ENCODE results near the gene RNF31. TPM values are rescaled to one million over a fixed set of nuclear protein-coding genes. Genes with fewer than 3 reads are reported as not detected.
A peak's percentile ranks its signal among the peaks of the same experiment; 100 is the strongest.

RNF31 gene
- total RNA-seq, 1 donor from 2014 or later: 59.0 TPM

GRCh38 chr14:24116128-24116814, 31.0 kb upstream of the RNF31 start:
- H3K27ac ChIP-seq (ENCODE audit: low read depth, low read length): no peak overlapping the region
- TF ChIP-seq CTCF (IDR thresholded peaks at IDR 0.05; ENCODE audit: insufficient read depth, low read depth, low read length): no peak
- no peak for TF ChIP-seq EZH2 (IDR thresholded peaks at IDR 0.05; ENCODE audit: insufficient read depth, low read length)
- peaks cover 23% of the 10 kb centered on the region for H3K36me3 Mint-ChIP-seq (ENCODE audit: low read depth, unreplicated experiment)
- H3K4me1 ChIP-seq (ENCODE audit: insufficient read depth, low read length): peaks cover 13% of the 10 kb centered on the region
- no peaks in the 10 kb centered on the region for H3K9me3 Mint-ChIP-seq (ENCODE audit: unreplicated experiment)
- H3K27me3 ChIP-seq (ENCODE audit: insufficient read depth, low read length): no peaks in the 10 kb centered on the region
- H3K9ac ChIP-seq (ENCODE audit: low read length): peak overlapping the region; percentile 93
- peak overlapping the region; percentile 94 for H3K4me3 Mint-ChIP-seq (ENCODE audit: unreplicated experiment)
- peaks cover 8% of the 10 kb centered on the region for H3K4me1 Mint-ChIP-seq (ENCODE audit: low read depth, unreplicated experiment)
- H4K20me1 ChIP-seq (ENCODE audit: insufficient read depth, low read length): no peaks in the 10 kb centered on the region
- no peaks in the 10 kb centered on the region for H3K9me3 ChIP-seq (ENCODE audit: insufficient read depth, low read depth, low read length)
- DNase-seq (ENCODE audit: low read depth): no peak
- no peak overlapping the region for H3K4me3 ChIP-seq (ENCODE audit: insufficient read depth, low read depth, low read length)
- peak overlapping the region; percentile 97 for H3K4me2 ChIP-seq (ENCODE audit: low read length)
- H3K27ac Mint-ChIP-seq (ENCODE audit: unreplicated experiment): no peak overlapping the region
- no peak overlapping the region for H2AFZ ChIP-seq (ENCODE audit: low read depth, low read length)
- H3K36me3 ChIP-seq (ENCODE audit: insufficient read depth, low read length): peaks cover 25% of the 10 kb centered on the region
- FAIRE-seq: no peak
- H3K27me3 Mint-ChIP-seq (ENCODE audit: low read depth, unreplicated experiment): no peaks in the 10 kb centered on the region
- peaks cover 7% of the 10 kb centered on the region for H3K79me2 ChIP-seq (ENCODE audit: insufficient read depth, low read length)

- no peaks in the 10 kb centered on the region for H3K9me3 ChIP-seq (ENCODE audit: insufficient read depth, low read depth, low read length)
- H2AFZ ChIP-seq (ENCODE audit: low read depth, low read length): no peak overlapping the region
- Mint-ChIP-seq H3K27ac (ENCODE audit: unreplicated experiment) (no peak overlapping the region), H3K27me3 (ENCODE audit: low read depth, unreplicated experiment) (no peaks in the 10 kb centered on the region), H3K9me3 (ENCODE audit: unreplicated experiment) (no peaks in the 10 kb centered on the region), H3K36me3 (ENCODE audit: low read depth, unreplicated experiment) (peaks cover 23% of the 10 kb centered on the region), H3K4me1 (ENCODE audit: low read depth, unreplicated experiment) (peaks cover 8% of the 10 kb centered on the region), H3K4me3 (ENCODE audit: unreplicated experiment) (no peak overlapping the region)
- H4K20me1 ChIP-seq (ENCODE audit: insufficient read depth, low read length): no peaks in the 10 kb centered on the region
- H3K9ac ChIP-seq (ENCODE audit: low read length): no peak overlapping the region
- no peaks in the 10 kb centered on the region for H3K27me3 ChIP-seq (ENCODE audit: insufficient read depth, low read length)
- no peak for DNase-seq (ENCODE audit: low read depth)
- no peak overlapping the region for H3K4me2 ChIP-seq (ENCODE audit: low read length)
- TF ChIP-seq EZH2 (IDR thresholded peaks at IDR 0.05; ENCODE audit: insufficient read depth, low read length) (no peak), CTCF (IDR thresholded peaks at IDR 0.05; ENCODE audit: insufficient read depth, low read depth, low read length) (no peak)
- no peak overlapping the region for H3K27ac ChIP-seq (ENCODE audit: low read depth, low read length)
- H3K4me3 ChIP-seq (ENCODE audit: insufficient read depth, low read depth, low read length): no peak overlapping the region
- peaks cover 30% of the 10 kb centered on the region for H3K36me3 ChIP-seq (ENCODE audit: insufficient read depth, low read length)
- peaks cover 7% of the 10 kb centered on the region for H3K79me2 ChIP-seq (ENCODE audit: insufficient read depth, low read length)
- FAIRE-seq: no peak
- peaks cover 13% of the 10 kb centered on the region for H3K4me1 ChIP-seq (ENCODE audit: insufficient read depth, low read length)
These were observed 30.1 kb upstream of the RNF31 start for GRCh38 chr14:24117179-24117578.

GRCh38 chr14:24119691-24120090, 27.6 kb upstream of the RNF31 start:
- peaks cover 30% of the 10 kb centered on the region for H3K36me3 ChIP-seq (ENCODE audit: insufficient read depth, low read length)
- no peak overlapping the region for H3K27ac Mint-ChIP-seq (ENCODE audit: unreplicated experiment)

More at GRCh38 chr14:24119691-24120090, 27.6 kb upstream of the RNF31 start:
- Histone ChIP-seq H3K27me3 (ENCODE audit: insufficient read depth, low read length) (no peaks in the 10 kb centered on the region), H3K9me3 (ENCODE audit: insufficient read depth, low read depth, low read length) (no peaks in the 10 kb centered on the region), H3K9ac (ENCODE audit: low read length) (no peak overlapping the region), H3K4me1 (ENCODE audit: insufficient read depth, low read length) (peaks cover 8% of the 10 kb centered on the region), H3K4me2 (ENCODE audit: low read length) (no peak overlapping the region), H3K79me2 (ENCODE audit: insufficient read depth, low read length) (peaks cover 7% of the 10 kb centered on the region), H3K27ac (ENCODE audit: low read depth, low read length) (no peak overlapping the region), H2AFZ (ENCODE audit: low read depth, low read length) (no peak overlapping the region), H3K4me3 (ENCODE audit: insufficient read depth, low read depth, low read length) (no peak overlapping the region), H4K20me1 (ENCODE audit: insufficient read depth, low read length) (no peaks in the 10 kb centered on the region)
- H3K4me1 Mint-ChIP-seq (ENCODE audit: low read depth, unreplicated experiment): peaks cover 8% of the 10 kb centered on the region
- H3K4me3 Mint-ChIP-seq (ENCODE audit: unreplicated experiment): no peak overlapping the region
- FAIRE-seq: no peak
- H3K9me3 Mint-ChIP-seq (ENCODE audit: unreplicated experiment): no peaks in the 10 kb centered on the region
- H3K27me3 Mint-ChIP-seq (ENCODE audit: low read depth, unreplicated experiment): no peaks in the 10 kb centered on the region
- DNase-seq (ENCODE audit: low read depth): no peak
- no peak for TF ChIP-seq EZH2 (IDR thresholded peaks at IDR 0.05; ENCODE audit: insufficient read depth, low read length)
- TF ChIP-seq CTCF (IDR thresholded peaks at IDR 0.05; ENCODE audit: insufficient read depth, low read depth, low read length): no peak
- peaks cover 36% of the 10 kb centered on the region for H3K36me3 Mint-ChIP-seq (ENCODE audit: low read depth, unreplicated experiment)
